Caco-2 (cell line): Measurements from ENCODE around the gene MEX3C. TPM values are rescaled to one million over a fixed set of nuclear protein-coding genes. Genes with fewer than 3 reads are reported as not detected.

ENCODE experiments used
- BruUV-seq: library from RNA; stranded (reverse); fragments of 400-500 nt; replicated peaks from 2 replicates; lab custom pipeline; 2021; lab: Mats Ljungman, UMichigan
- CTCF ChIA-PET: fragments of 300-600 bp; sonication (Branson Sonifier 250); formaldehyde crosslinking; loops from one replicate; lab custom pipeline; 2022; ENCODE audit warnings: antibody characterized with exemption; lab: Charles Lee
- POLR2A ChIA-PET: fragments of 300-600 bp; sonication (Branson Sonifier 250); formaldehyde crosslinking; loops from one replicate; lab custom pipeline; 2022; ENCODE audit warnings: antibody characterized with exemption; lab: Charles Lee
- DNase-seq, 2 experiments: peaks; one replicate each; pipeline versions ENCODE4 v3.0.0 to v3.0.0-alpha.2; 2020 to 2022
- H3K27me3 ChIP-seq: replicated peaks from 2 replicates; pipeline ENCODE4 v1.6.0; 2011; ENCODE audit warnings: low read length; ENCODE audit not compliant: control insufficient read depth, insufficient read depth
- H3K36me3 ChIP-seq: 2 replicates; pipeline ENCODE4 v1.5.1; 2011; ENCODE audit warnings: low read length; ENCODE audit not compliant: control insufficient read depth, insufficient read depth
- H3K4me1 ChIP-seq: fragments of 250-450 bp; sonication (Bioruptor Pico); 2 replicates; pipeline ENCODE4 v1.5.1; 2020; ENCODE audit warnings: mild to moderate bottlenecking
- H3K4me3 ChIP-seq: 2 replicates; pipeline ENCODE4 v1.5.1; 2011; ENCODE audit warnings: low read depth, mild to moderate bottlenecking, control low read depth, low read length
- H3K9me3 ChIP-seq: fragments of 250-450 bp; sonication (Bioruptor Pico); 2 replicates; pipeline ENCODE4 v1.5.1; 2020; ENCODE audit warnings: mild to moderate bottlenecking, moderate library complexity
- H3K27ac Mint-ChIP-seq: one replicate; pipeline ENCODE4 v1.8.0; 2022; ENCODE audit warnings: mixed read lengths; ENCODE audit not compliant: unreplicated experiment
- H3K27me3 Mint-ChIP-seq: one replicate; pipeline ENCODE4 v1.8.0; 2022; ENCODE audit warnings: mixed read lengths; ENCODE audit not compliant: insufficient read depth, unreplicated experiment
- H3K36me3 Mint-ChIP-seq: one replicate; pipeline ENCODE4 v1.8.0; 2022; ENCODE audit warnings: mild to moderate bottlenecking, mixed read lengths; ENCODE audit not compliant: insufficient read depth, unreplicated experiment
- H3K4me1 Mint-ChIP-seq: one replicate; pipeline ENCODE4 v1.8.0; 2022; ENCODE audit warnings: low read depth, mixed read lengths; ENCODE audit not compliant: unreplicated experiment
- H3K4me3 Mint-ChIP-seq: one replicate; pipeline ENCODE4 v1.8.0; 2022; ENCODE audit warnings: mild to moderate bottlenecking, moderate library complexity, mixed read lengths; ENCODE audit not compliant: unreplicated experiment
- H3K9me3 Mint-ChIP-seq: one replicate; pipeline ENCODE4 v1.8.0; 2022; ENCODE audit warnings: mixed read lengths; ENCODE audit not compliant: unreplicated experiment
- intact Hi-C: fragments of 100-400 bp; cut with micrococcal nuclease; formaldehyde crosslinking; loops from one replicate; pipeline ENCODE4 v1.10.0; 2022; ENCODE audit not compliant: unreplicated experiment
- total RNA-seq: library from RNA; stranded (reverse); gene quantifications from 2 replicates; pipeline ENCODE4 v1.2.3, GENCODE V29; 2022
- TF ChIP-seq, protein P1 (sequence below), 2 experiments: fragments of 200-600 bp in 1 of 2; IDR thresholded peaks; 1 replicate in 1 of 2; 2 replicates in 1 of 2; pipeline versions ENCODE4 v1.5.1 to v1.8.0; 2011 to 2022; ENCODE audit warnings: antibody characterized with exemption in 1 of 2, control low read depth in 1 of 2, inconsistent platforms in 1 of 2, low read depth in 1 of 2, low read length in 1 of 2, mild to moderate bottlenecking in 1 of 2, moderate library complexity in 1 of 2; ENCODE audit not compliant: insufficient read depth in 1 of 2, severe bottlenecking in 1 of 2, unreplicated experiment in 1 of 2

MEX3C gene
- total RNA-seq, 1 experiment from 2014 or later = 47.0 TPM

DNA sequence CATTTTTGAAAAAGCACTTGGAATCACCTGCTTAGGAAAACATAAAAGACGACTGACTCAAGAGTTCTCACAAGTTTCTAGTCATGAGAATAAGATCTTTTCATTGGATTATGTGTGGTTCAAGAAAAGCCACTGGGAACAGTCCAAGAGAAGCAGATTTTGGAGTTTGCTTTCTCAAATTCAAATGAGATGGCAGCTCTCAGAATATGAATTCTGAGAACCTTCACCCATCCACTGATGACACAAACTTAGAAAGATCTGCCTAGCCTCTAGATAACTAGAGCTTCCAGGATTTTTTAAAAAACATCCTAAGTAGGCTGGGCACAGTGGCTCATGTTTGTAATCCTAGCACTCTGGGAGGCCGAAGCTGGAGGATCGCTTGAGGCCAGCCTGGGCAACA lies 26.8 kb downstream of the MEX3C start:
- Histone ChIP-seq H3K4me1 (no peaks in the 10 kb centered on the region), H3K36me3 (no peaks in the 10 kb centered on the region), H3K9me3 (no peaks in the 10 kb centered on the region), H3K27me3 (no peaks in the 10 kb centered on the region), H3K4me3 (no peak overlapping the region)
- POLR2A ChIA-PET = no interaction called here
- intact Hi-C loops = no loop called here
- CTCF ChIA-PET = no interaction called here
- Mint-ChIP-seq H3K4me1 (no peaks in the 10 kb centered on the region), H3K4me3 (no peak overlapping the region), H3K27ac (no peak overlapping the region), H3K27me3 (no peaks in the 10 kb centered on the region), H3K36me3 (no peaks in the 10 kb centered on the region), H3K9me3 (no peaks in the 10 kb centered on the region)
- DNase-seq = no peak
- BruUV-seq = no TSS peak
- TF ChIP-seq, protein P1, sequence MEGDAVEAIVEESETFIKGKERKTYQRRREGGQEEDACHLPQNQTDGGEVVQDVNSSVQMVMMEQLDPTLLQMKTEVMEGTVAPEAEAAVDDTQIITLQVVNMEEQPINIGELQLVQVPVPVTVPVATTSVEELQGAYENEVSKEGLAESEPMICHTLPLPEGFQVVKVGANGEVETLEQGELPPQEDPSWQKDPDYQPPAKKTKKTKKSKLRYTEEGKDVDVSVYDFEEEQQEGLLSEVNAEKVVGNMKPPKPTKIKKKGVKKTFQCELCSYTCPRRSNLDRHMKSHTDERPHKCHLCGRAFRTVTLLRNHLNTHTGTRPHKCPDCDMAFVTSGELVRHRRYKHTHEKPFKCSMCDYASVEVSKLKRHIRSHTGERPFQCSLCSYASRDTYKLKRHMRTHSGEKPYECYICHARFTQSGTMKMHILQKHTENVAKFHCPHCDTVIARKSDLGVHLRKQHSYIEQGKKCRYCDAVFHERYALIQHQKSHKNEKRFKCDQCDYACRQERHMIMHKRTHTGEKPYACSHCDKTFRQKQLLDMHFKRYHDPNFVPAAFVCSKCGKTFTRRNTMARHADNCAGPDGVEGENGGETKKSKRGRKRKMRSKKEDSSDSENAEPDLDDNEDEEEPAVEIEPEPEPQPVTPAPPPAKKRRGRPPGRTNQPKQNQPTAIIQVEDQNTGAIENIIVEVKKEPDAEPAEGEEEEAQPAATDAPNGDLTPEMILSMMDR (IDR thresholded peaks at IDR 0.05; ENCODE audit: insufficient read depth in 1 of 2, low read depth in 1 of 2, low read length in 1 of 2, severe bottlenecking in 1 of 2, unreplicated experiment in 1 of 2) = no peak

DNA sequence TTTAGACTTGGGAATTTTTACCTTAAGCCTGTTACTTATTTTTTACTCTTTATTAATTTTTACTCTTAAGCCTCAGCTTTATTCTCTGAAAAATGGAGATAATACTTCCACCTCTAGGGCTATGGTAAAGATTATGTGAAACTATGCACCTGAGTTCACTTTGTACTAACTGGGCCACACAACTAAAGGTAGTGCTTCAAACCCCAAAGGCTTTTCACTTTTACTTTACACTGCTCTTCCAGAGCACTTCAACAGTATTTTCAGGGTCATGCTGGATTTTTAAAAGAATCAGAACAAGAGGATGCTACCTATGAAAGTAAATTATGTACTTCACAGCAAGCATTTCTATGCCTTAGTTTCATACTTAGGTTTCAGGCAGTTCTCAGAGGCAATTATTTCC lies 27.8 kb downstream of the MEX3C start:
- Mint-ChIP-seq H3K36me3 (no peaks in the 10 kb centered on the region), H3K27ac (no peak overlapping the region), H3K4me3 (no peak overlapping the region), H3K9me3 (no peaks in the 10 kb centered on the region), H3K4me1 (no peaks in the 10 kb centered on the region), H3K27me3 (no peaks in the 10 kb centered on the region)
- intact Hi-C loops = no loop called here
- Histone ChIP-seq H3K36me3 (no peaks in the 10 kb centered on the region), H3K27me3 (no peaks in the 10 kb centered on the region), H3K4me1 (no peaks in the 10 kb centered on the region), H3K9me3 (no peaks in the 10 kb centered on the region), H3K4me3 (no peak overlapping the region)
- DNase-seq = no peak
- BruUV-seq = no TSS peak
- ChIA-PET POLR2A (no interaction called here), CTCF (no interaction called here)
- TF ChIP-seq, protein P1 (IDR thresholded peaks at IDR 0.05; ENCODE audit: insufficient read depth in 1 of 2, low read depth in 1 of 2, low read length in 1 of 2, severe bottlenecking in 1 of 2, unreplicated experiment in 1 of 2) = no peak

DNA sequence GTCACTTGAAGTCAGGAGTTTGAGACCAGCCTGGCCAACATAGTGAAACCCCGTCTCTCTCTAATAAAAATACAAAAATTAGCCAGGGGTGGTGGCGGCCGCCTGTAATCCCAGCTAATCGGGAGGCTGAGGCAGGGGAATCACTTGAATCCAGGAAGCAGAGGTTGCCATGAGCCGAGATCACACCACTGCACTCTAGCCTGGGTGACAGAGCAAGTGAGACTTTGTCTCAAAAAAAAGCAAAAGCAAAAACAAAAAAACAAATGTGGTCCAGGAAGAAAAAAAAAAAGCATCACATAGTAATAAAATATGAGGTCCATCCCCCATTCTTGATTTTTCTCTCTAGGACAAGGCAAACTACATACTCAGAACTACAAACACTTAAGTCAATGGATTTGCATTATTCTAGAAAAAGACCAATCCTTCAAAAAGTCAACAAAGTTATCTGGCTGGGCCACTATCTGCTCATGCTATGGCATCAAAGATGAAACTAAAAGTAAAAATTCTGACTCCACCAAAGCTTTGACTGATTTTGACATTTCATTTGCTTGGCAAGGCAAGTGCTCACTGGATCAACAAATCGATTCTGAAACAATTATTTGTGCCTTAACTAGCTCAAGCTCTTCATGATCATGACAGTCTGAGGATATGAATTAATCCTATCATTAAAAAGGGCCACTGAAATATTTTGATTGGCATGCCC lies 28.4 kb downstream of the MEX3C start:
- BruUV-seq = no TSS peak
- Mint-ChIP-seq H3K27ac (no peak overlapping the region), H3K9me3 (no peaks in the 10 kb centered on the region), H3K27me3 (no peaks in the 10 kb centered on the region), H3K4me3 (no peak overlapping the region), H3K36me3 (no peaks in the 10 kb centered on the region), H3K4me1 (no peaks in the 10 kb centered on the region)
- DNase-seq = no peak
- TF ChIP-seq, protein P1 (IDR thresholded peaks at IDR 0.05; ENCODE audit: insufficient read depth in 1 of 2, low read depth in 1 of 2, low read length in 1 of 2, severe bottlenecking in 1 of 2, unreplicated experiment in 1 of 2) = no peak
- Histone ChIP-seq H3K36me3 (no peaks in the 10 kb centered on the region), H3K4me3 (no peak overlapping the region), H3K27me3 (no peaks in the 10 kb centered on the region), H3K4me1 (no peaks in the 10 kb centered on the region), H3K9me3 (no peaks in the 10 kb centered on the region)
- intact Hi-C loops = no loop called here
- POLR2A ChIA-PET = no interaction called here
- CTCF ChIA-PET = no interaction called here
